IPS-15b (cell line): ENCODE results near the gene RAD9A.
A peak's percentile ranks its signal among the peaks of the same experiment; 100 is the strongest.

Source experiments
- H3K27me3 ChIP-seq: one replicate; pipeline ENCODE4 v1.6.1; 2013; ENCODE audit warnings: low read length; ENCODE audit not compliant: control insufficient read depth, insufficient read depth
- H3K36me3 ChIP-seq: one replicate; pipeline ENCODE4 v1.6.1; 2013; ENCODE audit warnings: low read length; ENCODE audit not compliant: control insufficient read depth, insufficient read depth
- H3K4me1 ChIP-seq: one replicate; pipeline ENCODE4 v1.6.1; 2013; ENCODE audit warnings: mild to moderate bottlenecking, low read length; ENCODE audit not compliant: control insufficient read depth, insufficient read depth
- H3K4me3 ChIP-seq: one replicate; pipeline ENCODE4 v1.5.1; 2013; ENCODE audit warnings: low read depth, low read length
- H3K9ac ChIP-seq: one replicate; pipeline ENCODE4 v1.6.1; 2013; ENCODE audit warnings: low read depth, mild to moderate bottlenecking, low read length
- H3K9me3 ChIP-seq: one replicate; pipeline ENCODE4 v1.6.1; 2013; ENCODE audit warnings: mild to moderate bottlenecking, low read length; ENCODE audit not compliant: control insufficient read depth, insufficient read depth

Gene RAD9A

GRCh38 chr11:67365736-67366444 is 25.9 kb upstream of the RAD9A start:
- H3K4me1 ChIP-seq = peaks cover 8% of the 10 kb centered on the region
- peaks cover 3% of the 10 kb centered on the region for H3K36me3 ChIP-seq
- no peaks in the 10 kb centered on the region for H3K9me3 ChIP-seq
- H3K9ac ChIP-seq = peak overlapping the region; percentile 12
- no peak overlapping the region for H3K4me3 ChIP-seq
- peaks cover 19% of the 10 kb centered on the region for H3K27me3 ChIP-seq

GRCh38 chr11:67366546-67366945 is 25.2 kb upstream of the RAD9A start:
- Histone ChIP-seq H3K9ac (no peak overlapping the region), H3K36me3 (peaks cover 3% of the 10 kb centered on the region), H3K4me3 (no peak overlapping the region), H3K9me3 (no peaks in the 10 kb centered on the region), H3K4me1 (peaks cover 14% of the 10 kb centered on the region), H3K27me3 (peaks cover 23% of the 10 kb centered on the region)

GRCh38 chr11:67366961-67367760 is 24.6 kb upstream of the RAD9A start:
- Histone ChIP-seq H3K4me1 (peaks cover 17% of the 10 kb centered on the region), H3K27me3 (peaks cover 30% of the 10 kb centered on the region), H3K9ac (no peak overlapping the region)

DNA sequence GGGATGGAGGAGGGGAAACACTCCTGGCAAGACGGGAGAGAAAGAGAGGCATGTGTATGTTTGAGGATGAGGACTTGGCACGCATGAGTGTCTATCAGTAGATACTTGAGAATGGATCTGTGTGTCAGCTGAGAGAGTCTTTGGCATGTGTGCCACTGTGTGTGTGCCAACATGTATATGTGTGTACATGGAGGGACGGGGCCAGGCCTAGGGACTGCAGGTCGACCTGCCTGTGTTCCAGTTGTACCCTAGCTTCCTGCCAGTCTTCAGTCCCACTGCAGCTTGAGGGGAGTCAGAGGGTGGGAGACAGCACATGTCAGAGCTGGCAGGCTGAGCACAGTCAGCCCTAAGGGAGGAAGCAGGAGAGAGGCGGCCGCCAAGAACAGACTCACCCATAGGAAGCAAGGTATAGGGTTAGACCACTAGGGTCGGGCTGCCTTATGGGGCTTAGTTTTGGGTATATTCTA is 24.0 kb upstream of the RAD9A start:
- no peak overlapping the region for H3K9ac ChIP-seq
- peaks cover 17% of the 10 kb centered on the region for H3K4me1 ChIP-seq
- H3K27me3 ChIP-seq = peaks cover 28% of the 10 kb centered on the region
- H3K36me3 ChIP-seq = peaks cover 3% of the 10 kb centered on the region
- H3K4me3 ChIP-seq = no peak overlapping the region
- no peaks in the 10 kb centered on the region for H3K9me3 ChIP-seq

More at GRCh38 chr11:67366961-67367760, 24.6 kb upstream of the RAD9A start:
- peaks cover 3% of the 10 kb centered on the region for H3K36me3 ChIP-seq
- H3K9me3 ChIP-seq = no peaks in the 10 kb centered on the region
- H3K4me3 ChIP-seq = no peak overlapping the region

GRCh38 chr11:67368621-67369020 is 23.2 kb upstream of the RAD9A start:
- Histone ChIP-seq H3K36me3 (peaks cover 3% of the 10 kb centered on the region), H3K4me1 (peaks cover 17% of the 10 kb centered on the region), H3K9me3 (no peaks in the 10 kb centered on the region), H3K4me3 (no peak overlapping the region), H3K27me3 (peaks cover 28% of the 10 kb centered on the region), H3K9ac (no peak overlapping the region)

- H3K4me3 ChIP-seq = no peak overlapping the region
- H3K4me1 ChIP-seq = peaks cover 17% of the 10 kb centered on the region
- peaks cover 3% of the 10 kb centered on the region for H3K36me3 ChIP-seq
- H3K9ac ChIP-seq = no peak overlapping the region
- no peaks in the 10 kb centered on the region for H3K9me3 ChIP-seq
- H3K27me3 ChIP-seq = peaks cover 28% of the 10 kb centered on the region
Measured at GRCh38 chr11:67369275-67369674, 22.5 kb upstream of the RAD9A start.

DNA sequence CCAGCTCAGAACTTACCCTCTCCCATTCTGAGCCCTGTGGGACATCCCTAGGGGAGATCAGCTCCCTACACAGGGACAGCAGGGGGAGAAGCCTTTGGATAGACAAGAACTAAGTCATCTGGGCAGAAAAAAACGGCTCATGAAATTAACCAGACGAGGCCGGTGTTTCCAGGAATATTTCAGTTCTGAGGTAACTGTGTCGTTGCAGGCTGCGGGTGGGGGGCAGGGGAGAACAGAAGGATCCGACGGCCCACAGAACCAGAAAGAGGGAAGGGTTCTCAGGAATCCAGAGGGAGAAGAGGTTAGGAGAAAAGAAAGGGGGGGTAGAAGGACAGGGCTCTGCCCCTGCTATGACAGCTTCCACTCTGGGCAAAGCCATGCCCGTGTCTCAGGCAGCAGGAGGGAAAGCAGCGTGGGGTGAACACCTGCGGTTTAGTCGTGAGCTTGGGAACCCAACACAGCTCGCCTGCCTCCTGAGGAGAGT is 21.9 kb upstream of the RAD9A start:
- no peaks in the 10 kb centered on the region for H3K9me3 ChIP-seq
- no peak overlapping the region for H3K9ac ChIP-seq
- H3K36me3 ChIP-seq = peaks cover 3% of the 10 kb centered on the region
- H3K4me3 ChIP-seq = peak overlapping the region; percentile 26
- H3K4me1 ChIP-seq = peaks cover 23% of the 10 kb centered on the region
- peaks cover 30% of the 10 kb centered on the region for H3K27me3 ChIP-seq

GRCh38 chr11:67370351-67371076 is 21.3 kb upstream of the RAD9A start:
- H3K27me3 ChIP-seq = peaks cover 31% of the 10 kb centered on the region
- H3K4me1 ChIP-seq = peaks cover 23% of the 10 kb centered on the region
- peak overlapping the region; percentile 8 for H3K4me3 ChIP-seq
- no peaks in the 10 kb centered on the region for H3K36me3 ChIP-seq
- no peak overlapping the region for H3K9ac ChIP-seq
- no peaks in the 10 kb centered on the region for H3K9me3 ChIP-seq

GRCh38 chr11:67371189-67371910 is 20.4 kb upstream of the RAD9A start:
- H3K4me1 ChIP-seq = peaks cover 24% of the 10 kb centered on the region
- no peak overlapping the region for H3K9ac ChIP-seq
- no peaks in the 10 kb centered on the region for H3K9me3 ChIP-seq
- peak overlapping the region; percentile 59 for H3K4me3 ChIP-seq
- H3K27me3 ChIP-seq = peaks cover 33% of the 10 kb centered on the region
- no peaks in the 10 kb centered on the region for H3K36me3 ChIP-seq

GRCh38 chr11:67371911-67372320 is 19.9 kb upstream of the RAD9A start:
- no peak overlapping the region for H3K9ac ChIP-seq
- peak overlapping the region; percentile 59 for H3K4me3 ChIP-seq
- H3K36me3 ChIP-seq = no peaks in the 10 kb centered on the region
- peaks cover 29% of the 10 kb centered on the region for H3K4me1 ChIP-seq
- H3K9me3 ChIP-seq = no peaks in the 10 kb centered on the region
- peaks cover 39% of the 10 kb centered on the region for H3K27me3 ChIP-seq
